Measurements from ENCODE around the gene FARP1. TPM values are rescaled to one million over a fixed set of nuclear protein-coding genes. Genes with fewer than 3 reads are reported as not detected.

Gene FARP1
- total and polyA plus RNA-seq, 2 of the 13 experiments (the other 11 are each of a cell fraction or from before 2014, with no cell fraction given) = 70.6 to 126 TPM

GRCh38 chr13:98293103-98293502 lies 150.2 kb downstream of the FARP1 start (continued):
- TF ChIP-seq ZNF709 (CRISPR knock-in tag; IDR thresholded peaks at IDR 0.05) (no peak), E2F2 (CRISPR knock-in tag; IDR thresholded peaks at IDR 0.05; ENCODE audit: borderline replicate concordance) (no peak), ARID4A (CRISPR knock-in tag; IDR thresholded peaks at IDR 0.05; ENCODE audit: borderline replicate concordance) (peak; percentile 40; the same call in 1 of the 2 replicates), ZBTB20 (CRISPR knock-in tag; IDR thresholded peaks at IDR 0.05; ENCODE audit: borderline replicate concordance, low read depth) (no peak), ZBTB4 (CRISPR knock-in tag; IDR thresholded peaks at IDR 0.05; ENCODE audit: borderline replicate concordance) (no peak), ZNF17 (CRISPR knock-in tag; IDR thresholded peaks at IDR 0.05) (no peak), KDM6A (CRISPR knock-in tag; IDR thresholded peaks at IDR 0.05; ENCODE audit: low read depth) (no peak), NR2F1 (CRISPR knock-in tag; IDR thresholded peaks at IDR 0.05) (no peak), SNAPC5 (CRISPR knock-in tag; IDR thresholded peaks at IDR 0.05; ENCODE audit: borderline replicate concordance) (no peak), KDM5A (IDR thresholded peaks at IDR 0.05; ENCODE audit: borderline replicate concordance, low read length) (no peak), NR2F6 (IDR thresholded peaks at IDR 0.05) (peak; percentile 38), NR2F6 (CRISPR knock-in tag; IDR thresholded peaks at IDR 0.05) (peak; percentile 38; the same call in 1 of the 2 replicates), MBD4 (IDR thresholded peaks at IDR 0.05; ENCODE audit: borderline replicate concordance, low read length) (no peak), GATAD2A (CRISPR knock-in tag; IDR thresholded peaks at IDR 0.05) (peak; percentile 85), GPN1 (CRISPR knock-in tag; IDR thresholded peaks at IDR 0.05; ENCODE audit: borderline replicate concordance) (no peak), NCOA2 (CRISPR knock-in tag; IDR thresholded peaks at IDR 0.05) (peak; percentile 53; the same call in 1 of the 2 replicates), LCORL (IDR thresholded peaks at IDR 0.05) (no peak), LCORL (CRISPR knock-in tag; IDR thresholded peaks at IDR 0.05) (peak; percentile 22; the same call in 1 of the 2 replicates), DDIT3 (CRISPR knock-in tag; IDR thresholded peaks at IDR 0.05) (no peak), BATF2 (CRISPR knock-in tag; IDR thresholded peaks at IDR 0.05) (no peak)

Data from HepG2 (cell line).